Astrocyte (in vitro differentiated cells and primary cell): ENCODE measurements around the gene ITFG1. TPM values are rescaled to one million over a fixed set of nuclear protein-coding genes. Genes with fewer than 3 reads are reported as not detected.
"Not testable (repeated sequence)": the region's sequence is repeated elsewhere in the genome, so short reads cannot be mapped to it uniquely, and the experiment has no call there.

Experiments
- DNase-seq: peaks from one replicate; pipeline ENCODE4 v3.0.0-alpha.2; 2010; ENCODE audit warnings: low read depth
- FAIRE-seq: peaks from 2 replicates; lab custom pipeline; 2011; peaks lifted over from hg19 to GRCh38; lab: Jason Lieb, UNC
- H2AFZ ChIP-seq: 2 replicates; pipeline ENCODE4 v1.6.0; 2012; ENCODE audit warnings: low read depth, low read length, inconsistent platforms
- H3K27ac ChIP-seq: 2 replicates; pipeline ENCODE4 v1.5.1; 2011; ENCODE audit warnings: low read depth, low read length, inconsistent platforms
- H3K27me3 ChIP-seq: 2 replicates; pipeline ENCODE4 v1.6.0; 2011; ENCODE audit warnings: low read length, inconsistent platforms; ENCODE audit not compliant: insufficient read depth
- H3K36me3 ChIP-seq: 2 replicates; pipeline ENCODE4 v1.5.1; 2011; ENCODE audit warnings: low read length, inconsistent platforms; ENCODE audit not compliant: insufficient read depth
- H3K4me1 ChIP-seq: 2 replicates; pipeline ENCODE4 v1.5.1; 2011; ENCODE audit warnings: low read length, inconsistent platforms; ENCODE audit not compliant: insufficient read depth
- H3K4me2 ChIP-seq: 2 replicates; pipeline ENCODE4 v1.6.0; 2012; ENCODE audit warnings: low read length, inconsistent platforms
- H3K4me3 ChIP-seq: 2 replicates; pipeline ENCODE4 v1.5.1; 2011; ENCODE audit warnings: low read depth, mild to moderate bottlenecking, low read length, inconsistent platforms; ENCODE audit not compliant: insufficient read depth
- H3K79me2 ChIP-seq: 2 replicates; pipeline ENCODE4 v1.6.0; 2012; ENCODE audit warnings: mild to moderate bottlenecking, low read length, inconsistent platforms; ENCODE audit not compliant: insufficient read depth
- H3K9ac ChIP-seq: 2 replicates; pipeline ENCODE4 v1.6.0; 2012; ENCODE audit warnings: mild to moderate bottlenecking, low read length, inconsistent platforms
- H3K9me3 ChIP-seq: 2 replicates; pipeline ENCODE4 v1.5.1; 2012; ENCODE audit warnings: low read depth, mild to moderate bottlenecking, low read length, inconsistent platforms; ENCODE audit not compliant: insufficient read depth
- H4K20me1 ChIP-seq: 2 replicates; pipeline ENCODE4 v1.6.0; 2012; ENCODE audit warnings: low read length, inconsistent platforms; ENCODE audit not compliant: insufficient read depth
- H3K27ac Mint-ChIP-seq: one replicate; pipeline ENCODE4 v1.8.0; 2021; ENCODE audit warnings: mild to moderate bottlenecking, mixed read lengths; ENCODE audit not compliant: unreplicated experiment
- H3K27me3 Mint-ChIP-seq: one replicate; pipeline ENCODE4 v1.8.0; 2021; ENCODE audit warnings: low read depth, mixed read lengths; ENCODE audit not compliant: unreplicated experiment
- H3K36me3 Mint-ChIP-seq: one replicate; pipeline ENCODE4 v1.8.0; 2021; ENCODE audit warnings: low read depth, mixed read lengths; ENCODE audit not compliant: unreplicated experiment
- H3K4me1 Mint-ChIP-seq: one replicate; pipeline ENCODE4 v1.8.0; 2021; ENCODE audit warnings: low read depth, mixed read lengths; ENCODE audit not compliant: unreplicated experiment
- H3K4me3 Mint-ChIP-seq: one replicate; pipeline ENCODE4 v1.8.0; 2021; ENCODE audit warnings: mild to moderate bottlenecking, moderate library complexity, mixed read lengths; ENCODE audit not compliant: unreplicated experiment
- H3K9me3 Mint-ChIP-seq: one replicate; pipeline ENCODE4 v1.8.0; 2021; ENCODE audit warnings: mild to moderate bottlenecking, mixed read lengths; ENCODE audit not compliant: unreplicated experiment
- CTCF ChIP-seq: IDR thresholded peaks from 2 replicates; pipeline ENCODE4 v1.5.1; 2011; ENCODE audit warnings: low read depth, mild to moderate bottlenecking, inconsistent platforms, low read length, moderate library complexity; ENCODE audit not compliant: insufficient read depth
- EZH2 ChIP-seq: IDR thresholded peaks from 2 replicates; pipeline ENCODE4 v1.6.1; 2012; ENCODE audit warnings: mild to moderate bottlenecking, low read length, inconsistent platforms; ENCODE audit not compliant: insufficient read depth
- total RNA-seq: library from RNA; stranded (reverse); gene quantifications from 2 replicates; pipeline ENCODE4 v1.2.1, GENCODE V29; 2021

The ITFG1 gene
- total RNA-seq, 1 donor from 2014 or later = 52.7 TPM

- DNase-seq (no peak), FAIRE-seq (no peak)
- H3K27me3 ChIP-seq = no peaks in the 10 kb centered on the region
- no peaks in the 10 kb centered on the region for H3K4me1 ChIP-seq
- no peaks in the 10 kb centered on the region for H3K36me3 Mint-ChIP-seq
- H3K9ac ChIP-seq = no peak overlapping the region
- peaks cover 9% of the 10 kb centered on the region for H3K4me1 Mint-ChIP-seq
- H4K20me1 ChIP-seq = peaks cover 8% of the 10 kb centered on the region
- no peaks in the 10 kb centered on the region for H3K27me3 Mint-ChIP-seq
- no peaks in the 10 kb centered on the region for H3K36me3 ChIP-seq
- peaks cover 22% of the 10 kb centered on the region for H3K79me2 ChIP-seq
- H2AFZ ChIP-seq = no peak overlapping the region
- H3K9me3 Mint-ChIP-seq = no peaks in the 10 kb centered on the region
- no peak overlapping the region for H3K27ac Mint-ChIP-seq
- no peak overlapping the region for H3K4me2 ChIP-seq
- no peak for TF ChIP-seq EZH2
- TF ChIP-seq CTCF = no peak
- no peak overlapping the region for H3K4me3 ChIP-seq
- H3K4me3 Mint-ChIP-seq = no peak overlapping the region
- no peak overlapping the region for H3K27ac ChIP-seq
- no peaks in the 10 kb centered on the region for H3K9me3 ChIP-seq
These were observed 9.9 kb upstream of the ITFG1 start for GRCh38 chr16:47470810-47471209.

DNA sequence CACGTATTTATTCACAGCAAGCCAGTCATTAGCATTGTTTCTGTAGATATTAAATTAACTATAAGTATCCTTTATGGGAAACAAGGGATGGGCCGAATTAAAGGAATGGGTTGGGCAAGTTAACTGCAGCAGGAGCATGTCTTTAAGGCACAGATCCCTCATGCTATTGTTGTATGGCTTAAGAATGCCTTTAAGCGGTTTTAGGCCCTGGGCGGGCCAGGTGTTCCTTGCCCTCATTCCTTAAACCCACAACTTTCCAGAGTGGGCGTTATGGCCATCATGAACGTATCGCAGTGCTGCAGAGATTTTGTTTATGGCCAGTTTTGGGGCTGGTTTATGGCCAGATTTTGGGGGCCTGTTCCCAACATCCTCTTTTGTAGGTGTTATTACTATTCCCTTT is 9.3 kb upstream of the ITFG1 start:
- H3K4me3 Mint-ChIP-seq = no peak overlapping the region
- H3K4me1 Mint-ChIP-seq = peaks cover 7% of the 10 kb centered on the region
- H3K9me3 Mint-ChIP-seq = no peaks in the 10 kb centered on the region
- Histone ChIP-seq H3K4me2 (no peak overlapping the region), H3K4me1 (no peaks in the 10 kb centered on the region), H3K9ac (no peak overlapping the region), H3K27me3 (no peaks in the 10 kb centered on the region), H3K79me2 (peaks cover 22% of the 10 kb centered on the region), H4K20me1 (peaks cover 8% of the 10 kb centered on the region), H2AFZ (no peak overlapping the region), H3K27ac (no peak overlapping the region), H3K9me3 (no peaks in the 10 kb centered on the region), H3K36me3 (no peaks in the 10 kb centered on the region), H3K4me3 (no peak overlapping the region)
- H3K36me3 Mint-ChIP-seq = no peaks in the 10 kb centered on the region
- no peak overlapping the region for H3K27ac Mint-ChIP-seq
- H3K27me3 Mint-ChIP-seq = no peaks in the 10 kb centered on the region
- no peak for FAIRE-seq
- DNase-seq = no peak
- TF ChIP-seq CTCF (no peak), EZH2 (no peak)

GRCh38 chr16:47469227-47469626 is 8.4 kb upstream of the ITFG1 start:
- no peak overlapping the region for H3K4me3 Mint-ChIP-seq
- no peak for DNase-seq
- no peaks in the 10 kb centered on the region for H3K36me3 Mint-ChIP-seq
- no peaks in the 10 kb centered on the region for H3K9me3 Mint-ChIP-seq
- no peaks in the 10 kb centered on the region for H3K27me3 Mint-ChIP-seq
- FAIRE-seq = no peak
- no peak overlapping the region for H3K27ac Mint-ChIP-seq
- Histone ChIP-seq H3K9ac (no peak overlapping the region), H3K79me2 (peaks cover 21% of the 10 kb centered on the region), H2AFZ (no peak overlapping the region), H3K9me3 (no peaks in the 10 kb centered on the region), H3K27ac (no peak overlapping the region), H3K27me3 (no peaks in the 10 kb centered on the region), H3K4me2 (no peak overlapping the region), H4K20me1 (peaks cover 8% of the 10 kb centered on the region), H3K4me3 (no peak overlapping the region), H3K36me3 (no peaks in the 10 kb centered on the region), H3K4me1 (no peaks in the 10 kb centered on the region)
- TF ChIP-seq CTCF (no peak), EZH2 (no peak)
- H3K4me1 Mint-ChIP-seq = peaks cover 7% of the 10 kb centered on the region

DNA sequence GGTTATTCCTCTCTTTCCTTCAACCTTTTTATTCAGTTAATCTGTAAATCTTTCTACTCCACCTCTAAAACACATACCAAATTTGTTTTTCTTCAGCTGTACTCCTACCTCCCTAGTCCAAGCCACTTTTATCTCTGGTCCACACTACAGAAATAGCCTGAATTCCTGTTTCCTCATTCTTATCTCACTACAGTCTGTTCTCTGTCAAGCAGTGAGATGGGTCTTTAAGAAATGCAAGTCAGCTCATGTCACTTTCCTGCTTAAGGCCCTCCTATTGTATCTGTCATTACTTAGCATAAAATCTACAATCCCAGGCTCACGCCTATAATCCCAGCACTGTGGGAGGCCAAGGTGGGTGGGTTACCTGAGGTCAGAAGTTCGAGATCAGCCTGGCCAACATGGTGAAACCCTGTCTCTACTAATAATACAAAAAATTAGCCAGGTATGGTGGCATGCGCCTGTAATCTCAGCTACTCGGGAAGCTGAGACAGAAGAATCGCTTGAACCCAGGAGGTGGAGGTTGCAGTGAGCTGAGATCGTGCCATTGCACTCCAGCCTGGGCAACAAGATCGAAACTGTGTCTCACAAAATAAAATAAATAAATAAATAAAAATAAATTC is 7.3 kb upstream of the ITFG1 start:
- not testable (repeated sequence) for H3K27me3 ChIP-seq, H3K27ac ChIP-seq, H3K9me3 ChIP-seq, H3K4me2 ChIP-seq, H3K4me1 Mint-ChIP-seq, H3K9me3 Mint-ChIP-seq, H3K36me3 Mint-ChIP-seq, H3K4me3 Mint-ChIP-seq, H3K9ac ChIP-seq, H3K4me1 ChIP-seq, H3K4me3 ChIP-seq, H2AFZ ChIP-seq, H4K20me1 ChIP-seq, FAIRE-seq, H3K36me3 ChIP-seq, DNase-seq, H3K27ac Mint-ChIP-seq, H3K27me3 Mint-ChIP-seq
- peaks cover 17% of the 10 kb centered on the region for H3K79me2 ChIP-seq
